T1000 (cell line): ENCODE data around the gene KRTAP10-12.
"Not testable (repeated sequence)": the region's sequence is repeated elsewhere in the genome, so short reads cannot be mapped to it uniquely, and the experiment has no call there.

ENCODE experiments used
- DNase-seq: peaks from one replicate; lab custom pipeline; 2025; ENCODE audit warnings: mixed read lengths; lab: John Stamatoyannopoulos, UW

KRTAP10-12 gene

DNA sequence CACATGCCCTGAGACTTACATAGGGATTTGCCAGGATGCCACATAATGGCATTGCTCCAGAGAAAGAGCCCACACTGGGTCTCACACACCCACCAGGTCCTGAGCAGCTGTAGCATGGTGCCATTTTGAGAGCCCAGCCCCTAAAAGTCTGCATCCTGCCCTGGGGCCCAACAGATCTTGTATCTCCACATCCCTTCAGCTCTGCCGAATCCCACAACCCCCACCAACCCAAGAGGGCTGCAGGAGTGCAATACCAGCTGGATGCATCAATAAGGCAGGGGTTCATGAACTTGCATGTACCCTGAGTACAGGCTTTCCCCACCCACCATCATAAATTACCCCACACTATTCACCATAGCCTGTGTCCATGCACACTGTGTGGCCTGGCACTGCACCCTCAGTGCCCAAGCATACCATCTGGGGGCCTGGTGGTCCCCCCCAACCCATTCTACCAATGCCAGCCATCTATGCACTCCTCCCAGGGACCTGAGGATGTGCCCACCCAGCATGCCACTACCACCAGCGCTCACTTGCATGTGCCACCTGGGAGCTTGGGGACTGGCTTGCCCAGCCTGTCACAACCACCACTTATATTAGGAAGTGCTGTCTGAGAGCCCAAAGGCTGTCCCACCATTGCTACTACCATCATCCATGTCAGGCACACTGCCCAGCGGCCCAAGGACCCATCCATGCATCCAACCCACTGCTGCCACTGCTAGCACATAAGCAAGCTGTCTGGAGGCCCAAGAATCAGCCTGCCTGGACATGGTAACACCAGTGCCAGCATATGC lies 26.1 kb upstream of the KRTAP10-12 start:
- DNase-seq: no peak

- no peak for DNase-seq
Measured at GRCh38 chr21:44671911-44672310, 25.1 kb upstream of the KRTAP10-12 start.

GRCh38 chr21:44677881-44678280 lies 19.1 kb upstream of the KRTAP10-12 start:
- no peak for DNase-seq

GRCh38 chr21:44681152-44681551 lies 15.8 kb upstream of the KRTAP10-12 start:
- no peak for DNase-seq

DNA sequence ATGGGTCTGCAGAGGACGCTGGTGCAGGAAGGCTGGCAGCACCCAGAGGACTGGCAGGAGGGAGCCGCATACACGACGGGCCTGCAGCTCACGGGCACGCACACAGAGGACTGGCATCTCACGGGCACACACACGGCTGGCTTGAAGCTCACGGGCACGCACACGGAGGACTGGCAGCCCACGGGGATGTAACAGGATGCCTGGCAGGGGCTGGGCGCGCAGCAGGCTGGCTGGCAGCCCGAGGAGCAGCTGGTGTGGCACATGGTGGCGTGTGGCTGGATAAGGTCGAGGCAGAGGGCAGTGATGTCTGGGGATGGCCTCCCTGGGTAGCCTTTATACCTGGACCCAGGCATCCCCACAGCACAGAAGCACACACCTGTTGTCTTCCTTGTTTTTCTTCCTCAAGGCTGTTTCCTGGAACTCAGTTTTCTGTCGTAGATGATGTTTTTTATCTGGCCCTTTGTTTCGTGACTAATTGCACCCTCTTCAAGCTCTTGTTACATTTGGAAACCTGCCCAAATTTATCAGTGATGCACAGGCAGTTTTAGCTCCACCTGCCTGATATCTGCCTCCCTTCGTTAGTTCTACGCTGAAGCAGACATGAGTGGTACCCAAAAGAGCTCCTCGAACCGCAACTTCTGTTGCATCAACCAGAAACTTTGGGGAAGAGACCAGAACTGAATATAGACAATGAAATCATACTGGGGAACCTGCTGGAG lies 15.0 kb upstream of the KRTAP10-12 start, which contains the start of gene KRTAP12-1:
KRTAP12-1 (minus strand) TSS at position 303 of the 719 bp plus-strand sequence; CDS start at position 263, 40 bp downstream.
- no peak for DNase-seq

DNA sequence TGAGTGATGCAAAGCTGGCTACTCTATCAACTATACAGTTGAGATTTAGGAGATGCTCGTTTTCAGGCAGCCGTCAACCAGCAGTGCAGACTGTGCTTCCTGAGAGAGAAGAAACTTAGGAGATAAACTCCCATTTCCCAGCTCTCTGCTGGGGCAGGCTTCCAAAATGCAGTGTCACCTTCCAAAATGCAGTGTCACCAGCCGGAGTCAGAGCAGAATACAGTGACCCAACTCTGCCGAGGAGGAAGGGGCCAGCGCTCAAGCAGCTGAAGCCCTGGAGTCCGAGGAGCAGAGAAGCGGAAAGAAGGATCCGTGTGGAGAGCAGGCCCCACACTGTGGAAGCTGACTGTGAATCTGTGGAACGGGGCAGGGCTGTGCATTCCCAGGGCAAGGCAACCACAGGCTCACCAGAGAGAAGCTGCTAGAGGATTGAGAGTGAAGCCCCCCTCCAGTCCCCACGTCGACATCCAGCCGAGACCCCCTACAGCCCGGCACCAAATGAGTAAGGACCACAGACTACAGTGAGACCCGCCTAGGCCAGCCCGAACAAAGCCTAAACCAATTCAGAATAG lies 14.3 kb upstream of the KRTAP10-12 start:
- DNase-seq: no peak

DNA sequence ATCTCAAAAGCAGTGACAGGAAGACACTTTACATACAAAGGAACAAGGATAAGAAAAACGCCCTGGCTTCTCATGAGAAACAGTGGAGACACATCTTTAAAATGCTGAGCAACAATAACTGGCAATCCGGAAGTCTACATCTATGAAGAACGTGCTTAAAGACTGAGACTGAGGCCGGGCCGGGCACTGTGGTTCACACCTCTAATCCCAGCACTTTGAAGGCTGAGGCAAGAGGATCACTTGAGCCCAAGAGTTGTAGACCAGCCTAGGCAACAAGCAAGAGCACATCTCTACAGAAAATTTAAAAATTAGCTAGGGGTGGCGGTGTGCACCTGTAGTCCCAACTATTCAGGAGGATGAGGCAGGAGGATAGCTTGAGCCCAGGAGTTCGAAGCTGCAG lies 12.9 kb upstream of the KRTAP10-12 start:
- no peak for DNase-seq

DNA sequence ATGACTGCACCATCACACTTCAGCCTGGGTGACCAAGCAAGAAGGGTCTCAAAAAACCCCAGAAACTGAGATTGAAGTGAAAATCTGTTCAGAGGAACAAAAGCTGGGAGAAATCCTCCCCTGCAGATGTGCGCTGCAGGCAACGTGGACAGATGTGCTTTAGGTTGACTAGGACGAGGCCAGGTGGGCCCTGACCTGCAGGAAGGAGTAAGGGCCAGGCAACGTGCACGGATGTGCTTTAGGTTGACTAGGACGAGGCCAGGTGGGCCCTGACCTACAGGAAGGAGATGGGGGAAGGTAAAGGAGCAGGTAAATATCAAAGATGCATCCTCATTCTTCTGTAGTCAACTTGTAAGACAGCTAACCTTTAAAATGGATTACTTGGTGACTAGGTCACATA lies 12.5 kb upstream of the KRTAP10-12 start:
- DNase-seq: no peak

DNA sequence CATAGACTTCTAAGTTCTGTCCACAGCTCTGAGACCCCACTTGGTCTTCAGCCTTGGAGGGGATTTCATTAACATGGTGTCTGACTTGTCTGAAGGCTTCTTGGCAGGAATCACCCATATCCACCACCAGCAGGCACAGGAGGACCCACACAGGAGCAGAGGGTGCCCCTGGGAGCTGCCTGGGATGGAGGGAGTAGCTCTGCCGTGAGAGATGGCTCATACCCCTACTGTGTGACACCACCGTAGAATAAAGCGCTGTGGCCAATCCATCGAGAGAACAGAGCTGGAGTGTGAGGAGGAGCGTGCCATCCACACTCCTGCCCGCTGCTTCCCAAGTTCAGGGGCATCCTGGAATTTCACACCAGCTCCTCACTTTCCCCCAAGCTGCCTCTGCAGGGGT lies 11.9 kb upstream of the KRTAP10-12 start:
- not testable (repeated sequence) for DNase-seq

- DNase-seq: no peak
Measured at GRCh38 chr21:44686000-44686781, 10.8 kb upstream of the KRTAP10-12 start.

GRCh38 chr21:44686843-44687561 lies 10.0 kb upstream of the KRTAP10-12 start:
- no peak for DNase-seq

GRCh38 chr21:44687671-44688070 lies 9.3 kb upstream of the KRTAP10-12 start:
- no peak for DNase-seq

DNA sequence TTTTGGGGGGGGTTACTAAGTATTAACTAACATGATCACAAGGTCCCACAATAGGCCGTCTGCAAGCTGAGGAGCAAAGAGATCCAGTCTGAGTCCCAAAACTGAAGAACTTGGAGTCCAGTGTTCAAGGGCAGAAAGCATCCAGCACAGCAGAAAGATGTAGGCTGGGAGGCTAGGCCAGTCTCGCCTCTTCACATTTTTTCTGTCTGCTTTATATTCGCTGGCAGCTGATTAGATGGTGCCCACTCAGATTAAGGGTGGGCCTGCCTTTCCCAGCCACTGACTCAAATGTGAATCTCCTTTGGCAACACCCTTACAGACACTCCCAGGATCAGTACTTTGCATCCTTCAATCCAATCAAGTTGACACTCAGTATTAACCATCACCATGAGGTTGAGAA lies 7.2 kb upstream of the KRTAP10-12 start:
- not testable (repeated sequence) for DNase-seq

DNA sequence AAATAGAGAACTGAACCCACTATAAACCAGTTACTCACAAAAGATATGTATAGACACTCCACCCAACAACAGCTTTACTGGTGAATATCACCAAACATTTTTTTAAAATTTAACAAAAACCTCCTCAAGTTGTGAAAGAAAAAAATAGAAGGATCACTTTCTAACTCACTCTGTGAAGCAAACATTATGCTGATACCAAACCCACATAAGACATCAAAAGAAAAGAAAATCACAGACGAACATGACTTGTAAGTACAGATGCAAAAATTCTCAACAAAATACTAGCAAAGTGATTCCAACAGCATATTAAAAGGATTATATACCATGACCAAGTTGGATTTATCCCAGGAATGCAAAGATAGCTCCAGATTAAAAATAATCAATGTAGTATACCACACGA lies 5.3 kb upstream of the KRTAP10-12 start:
- no peak for DNase-seq

DNA sequence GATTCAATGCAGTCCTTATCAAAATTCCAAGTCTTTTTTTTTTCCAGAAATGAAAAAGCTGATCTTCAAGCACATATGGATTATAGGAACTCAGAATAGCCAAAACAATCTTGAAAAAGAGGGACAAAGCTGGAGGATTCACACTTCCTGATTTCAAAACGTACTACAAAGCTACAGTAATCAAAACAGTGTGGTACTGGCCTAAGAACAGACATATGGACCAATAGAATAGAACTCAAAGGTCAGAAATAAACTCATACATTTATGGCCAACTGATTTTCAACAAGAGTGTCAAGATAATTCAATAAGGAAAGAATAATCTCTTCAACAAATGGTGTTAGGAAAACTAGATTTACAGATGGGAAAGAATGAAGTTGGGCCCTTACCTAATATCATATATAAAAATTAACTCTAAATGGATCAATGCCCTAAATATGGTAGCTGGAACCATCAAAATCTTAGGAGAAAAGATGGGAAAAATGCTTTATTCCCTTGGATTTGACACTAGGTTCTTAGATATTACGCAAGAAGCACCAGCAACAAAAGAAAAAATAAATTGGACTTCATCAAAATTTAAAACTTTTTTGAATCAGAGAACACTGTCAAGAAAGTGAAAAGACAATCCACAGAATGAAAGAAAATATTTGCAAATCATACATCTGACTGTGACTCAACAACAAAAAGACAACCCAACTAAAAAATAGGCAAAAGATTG lies 4.0 kb upstream of the KRTAP10-12 start:
- DNase-seq: no peak

GRCh38 chr21:44694776-44695175 lies 2.2 kb upstream of the KRTAP10-12 start:
- no peak for DNase-seq

DNA sequence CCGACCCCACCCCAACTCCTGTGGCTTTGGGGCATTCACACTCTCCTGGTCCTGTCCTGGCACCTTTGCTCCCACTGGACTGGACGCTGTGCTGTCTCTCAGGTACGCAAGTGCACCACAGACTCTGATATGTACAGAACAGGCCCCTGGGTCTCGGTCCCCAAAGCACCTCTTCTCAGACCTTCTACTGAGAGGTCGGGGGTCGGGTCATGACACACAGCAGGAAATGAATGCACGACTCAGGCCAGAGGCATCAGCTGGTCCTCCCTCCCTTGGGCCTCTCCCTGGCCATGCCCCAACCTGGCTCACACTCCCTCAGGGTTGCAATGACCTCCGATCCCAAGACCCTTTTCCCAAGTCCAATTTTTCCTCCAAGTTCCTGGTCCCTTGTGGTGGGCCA lies 1.8 kb upstream of the KRTAP10-12 start:
- no peak for DNase-seq

DNA sequence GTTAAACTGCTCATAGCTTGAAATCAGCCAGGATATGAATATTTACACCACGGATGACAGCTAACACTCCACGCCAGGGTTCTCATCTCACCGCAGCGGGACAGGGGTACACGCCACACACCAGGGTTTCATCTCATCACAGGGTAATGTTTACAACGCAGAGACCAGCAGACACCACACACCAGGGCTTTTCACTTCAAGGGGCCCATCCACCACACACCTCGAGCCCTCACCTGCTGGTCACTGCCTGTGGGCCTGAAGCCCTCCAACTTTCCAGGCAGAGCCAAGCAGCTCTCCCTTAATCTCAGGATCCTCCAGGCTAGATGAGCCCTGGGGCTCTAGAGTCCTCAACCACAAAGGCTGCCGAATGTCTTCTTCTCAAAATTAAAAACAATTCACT lies 1.3 kb upstream of the KRTAP10-12 start:
- no peak for DNase-seq

GRCh38 chr21:44696572-44696971 lies 400 bp upstream of the KRTAP10-12 start:
- DNase-seq: no peak

- no peak for DNase-seq
Measured at GRCh38 chr21:44697811-44698734, 1.1 kb downstream of the KRTAP10-12 start.
